NCI-H128 (cell line): ENCODE measurements around the gene RGP1.

Source experiments
- DNase-seq: peaks from one replicate; lab custom pipeline; 2025; ENCODE audit not compliant: unreplicated experiment; lab: John Stamatoyannopoulos, UW

The RGP1 gene

GRCh38 chr9:35740243-35740642, 8.8 kb upstream of the RGP1 start:
- no peak for DNase-seq

GRCh38 chr9:35741740-35742139, 7.3 kb upstream of the RGP1 start:
- DNase-seq = no peak

- no peak for DNase-seq
Observed at GRCh38 chr9:35743452-35743851, 5.6 kb upstream of the RGP1 start.

- DNase-seq = no peak
Observed at GRCh38 chr9:35743880-35744518, 5.1 kb upstream of the RGP1 start.

GRCh38 chr9:35745569-35745968, 3.5 kb upstream of the RGP1 start:
- DNase-seq = no peak

- no peak for DNase-seq
Observed at GRCh38 chr9:35746583-35746982, 2.5 kb upstream of the RGP1 start.

- no peak for DNase-seq
Observed at GRCh38 chr9:35748242-35748857, 737 bp upstream of the RGP1 start.

- no peak for DNase-seq
Observed at GRCh38 chr9:35749515-35750255, 598 bp downstream of the RGP1 start.

- no peak for DNase-seq
Observed at GRCh38 chr9:35750256-35750531, 1.1 kb downstream of the RGP1 start.

GRCh38 chr9:35753466-35753865, 4.4 kb downstream of the RGP1 start:
- no peak for DNase-seq

- DNase-seq = no peak
Observed at GRCh38 chr9:35754264-35754663, 5.2 kb downstream of the RGP1 start, which contains the start of gene MSMP. Gene MSMP (minus strand): TSS chr9:35754276. CDS start chr9:35754129, 147 bp downstream.

GRCh38 chr9:35755071-35755470, 6.0 kb downstream of the RGP1 start:
- no peak for DNase-seq

GRCh38 chr9:35756275-35757225, 7.5 kb downstream of the RGP1 start:
- no peak for DNase-seq

- DNase-seq = no peak
Observed at GRCh38 chr9:35757226-35757891, 8.3 kb downstream of the RGP1 start.

- DNase-seq = no peak
Observed at GRCh38 chr9:35757892-35758275, 8.8 kb downstream of the RGP1 start.

GRCh38 chr9:35758475-35759050, 9.5 kb downstream of the RGP1 start:
- DNase-seq = no peak

- no peak for DNase-seq
Observed at GRCh38 chr9:35759795-35760194, 10.7 kb downstream of the RGP1 start.

GRCh38 chr9:35760651-35761050, 11.6 kb downstream of the RGP1 start:
- no peak for DNase-seq

- DNase-seq = no peak
Observed at GRCh38 chr9:35763181-35763580, 14.1 kb downstream of the RGP1 start.

GRCh38 chr9:35763803-35764202, 14.7 kb downstream of the RGP1 start:
- DNase-seq = no peak

- DNase-seq = no peak
Observed at GRCh38 chr9:35766997-35767396, 17.9 kb downstream of the RGP1 start.
